Right hindlimb (tissue), 1 donor: ENCODE data around the gene ESPL1.

Experiments
- DNase-seq: peaks from one replicate; pipeline ENCODE4 v3.0.0-alpha.2; 2018

The ESPL1 gene

GRCh38 chr12:53231921-53232645 is 36.0 kb upstream of the ESPL1 start, which contains the start of gene RARG:
RARG (minus strand) TSS chr12:53232209; CDS start chr12:53227545, 4,664 bp downstream.
- DNase-seq = peak; percentile 84

GRCh38 chr12:53232646-53233461 is 35.2 kb upstream of the ESPL1 start:
- peak; percentile 69 for DNase-seq

- peak; percentile 52 for DNase-seq
These were observed 34.4 kb upstream of the ESPL1 start for GRCh38 chr12:53233671-53234121.

GRCh38 chr12:53234271-53234914 is 33.7 kb upstream of the ESPL1 start:
- peak; percentile 83 for DNase-seq

- DNase-seq = no peak
These were observed 32.9 kb upstream of the ESPL1 start for GRCh38 chr12:53235164-53235563.

GRCh38 chr12:53235742-53236442 is 32.2 kb upstream of the ESPL1 start:
- DNase-seq = no peak

- DNase-seq = no peak
These were observed 31.5 kb upstream of the ESPL1 start for GRCh38 chr12:53236443-53237111.

GRCh38 chr12:53239643-53240258 is 28.3 kb upstream of the ESPL1 start:
- no peak for DNase-seq

GRCh38 chr12:53241623-53242412 is 26.3 kb upstream of the ESPL1 start:
- DNase-seq = no peak

- no peak for DNase-seq
These were observed 23.8 kb upstream of the ESPL1 start for GRCh38 chr12:53244337-53244736.

GRCh38 chr12:53245286-53245685 is 22.8 kb upstream of the ESPL1 start:
- no peak for DNase-seq

GRCh38 chr12:53251477-53252348 is 16.4 kb upstream of the ESPL1 start:
- DNase-seq = peak; percentile 94

- peak; percentile 22 for DNase-seq
These were observed 15.7 kb upstream of the ESPL1 start for GRCh38 chr12:53252349-53252916.

GRCh38 chr12:53253298-53253697 is 14.8 kb upstream of the ESPL1 start:
- no peak for DNase-seq

- DNase-seq = no peak
These were observed 13.1 kb upstream of the ESPL1 start for GRCh38 chr12:53254816-53255545.

GRCh38 chr12:53255996-53256395 is 12.1 kb upstream of the ESPL1 start:
- DNase-seq = no peak

- no peak for DNase-seq
These were observed 9.3 kb upstream of the ESPL1 start for GRCh38 chr12:53258541-53259539.
